ENCODE results near the gene RAB7A.

The RAB7A gene

GRCh38 chr3:128800241-128801187 is 74.5 kb downstream of the RAB7A start:
- no peak for TF ChIP-seq CTCF (conservative IDR thresholded peaks at IDR 0.05)
- no peak overlapping the region for H3K27ac ChIP-seq

GRCh38 chr3:128801779-128802380 is 75.9 kb downstream of the RAB7A start:
- H3K27ac ChIP-seq, result no peak overlapping the region
- no peak for TF ChIP-seq CTCF (conservative IDR thresholded peaks at IDR 0.05)

GRCh38 chr3:128803307-128803706 is 77.3 kb downstream of the RAB7A start:
- no peak overlapping the region for H3K27ac ChIP-seq
- no peak for TF ChIP-seq CTCF (conservative IDR thresholded peaks at IDR 0.05)

GRCh38 chr3:128804017-128804810 is 78.2 kb downstream of the RAB7A start:
- H3K27ac ChIP-seq, result no peak overlapping the region
- TF ChIP-seq CTCF (conservative IDR thresholded peaks at IDR 0.05), result no peak

- no peak for TF ChIP-seq CTCF (conservative IDR thresholded peaks at IDR 0.05)
- H3K27ac ChIP-seq, result no peak overlapping the region
Measured at GRCh38 chr3:128804811-128805155, 78.8 kb downstream of the RAB7A start.

- no peak for TF ChIP-seq CTCF (conservative IDR thresholded peaks at IDR 0.05)
- H3K27ac ChIP-seq, result no peak overlapping the region
Measured at GRCh38 chr3:128805772-128806171, 79.8 kb downstream of the RAB7A start.

GRCh38 chr3:128806588-128806987 is 80.6 kb downstream of the RAB7A start:
- TF ChIP-seq CTCF (conservative IDR thresholded peaks at IDR 0.05), result no peak
- no peak overlapping the region for H3K27ac ChIP-seq

All from VCaP (cell line).